Measurements from ENCODE around the gene UBE2L5. TPM values are rescaled to one million over a fixed set of nuclear protein-coding genes. Genes with fewer than 3 reads are reported as not detected.

The UBE2L5 gene
- total and polyA plus RNA-seq, 2 of the 8 experiments (the other 6 are each of a cell fraction or from before 2014, with no cell fraction given), result not detected

- TF ChIP-seq BRCA1 (IDR thresholded peaks at IDR 0.05; ENCODE audit: low read depth, low read length) (no peak), RBBP5 (IDR thresholded peaks at IDR 0.05; ENCODE audit: borderline replicate concordance, low read depth, low read length) (peak; percentile 65; the same call in 1 of the 2 replicates), RNF2 (IDR thresholded peaks at IDR 0.05; ENCODE audit: borderline replicate concordance, low read depth, low read length, missing control alignments, poor library complexity, severe bottlenecking) (no peak), TBP (IDR thresholded peaks at IDR 0.05; ENCODE audit: low read depth, low read length) (0 out of 2 replicates have a peak, but pooled peaks have one; percentile 13)
These were observed at the start of gene UBE2L5 (continued) for GRCh38 chr13:30422054-30422839.

Measured in H1 (cell line).